ENCODE measurements around the gene RNF217. TPM values are rescaled to one million over a fixed set of nuclear protein-coding genes. Genes with fewer than 3 reads are reported as not detected.
"Not testable (repeated sequence)": the region's sequence is repeated elsewhere in the genome, so short reads cannot be mapped to it uniquely, and the experiment has no call there.

The RNF217 gene
- total and polyA plus RNA-seq, 2 of the 13 experiments (the other 11 are each of a cell fraction or from before 2014, with no cell fraction given): 2.2 to 2.4 TPM

- in situ Hi-C loops (cut with HindIII; ENCODE audit: extremely low pct_ligation_motif_present, low pct_unique_long_range_greater_than_20kb) (no loop called here), intact Hi-C loops (cut with micrococcal nuclease; ENCODE audit: unreplicated experiment) (no loop called here)
- BruUV-seq (replicated peaks): no TSS peak
Measured at GRCh38 chr6:125124049-125124669, 161.9 kb downstream of the RNF217 start.

GRCh38 chr6:125125856-125126255, 163.6 kb downstream of the RNF217 start:
- WGBS (ENCODE audit: low lambda C conversion rate): 92% methylated on average over 12 of the region's 23 CpGs
- H2AFZ ChIP-seq (ENCODE audit: low read length); BruUV-seq (replicated peaks); CTCF ChIA-PET (ENCODE audit: low intra/inter-chr PET ratio, low total read pairs); H4K20me1 ChIP-seq (ENCODE audit: insufficient read depth, low read length); FAIRE-seq; H3K9me3 ChIP-seq (ENCODE audit: low read length); H3K27ac ChIP-seq (ENCODE audit: extremely low read length, insufficient read depth, low read length); DNase-seq (ENCODE audit: low spot score); H3K4me2 ChIP-seq (ENCODE audit: low read depth, low read length); POLR2A ChIA-PET; in situ Hi-C loops (cut with HindIII; ENCODE audit: extremely low pct_ligation_motif_present, low pct_unique_long_range_greater_than_20kb); H3K4me3 ChIP-seq (replicated peaks in 1 of 3; ENCODE audit: insufficient read depth in 1 of 3, low read depth in 2 of 3, low read length in 3 of 3); H3K27me3 ChIP-seq (ENCODE audit: control insufficient read depth in 1 of 2, insufficient read depth in 2 of 2, low read length in 2 of 2); intact Hi-C loops (cut with micrococcal nuclease; ENCODE audit: unreplicated experiment); ATAC-seq; H3K9ac ChIP-seq (ENCODE audit: insufficient read depth, low read depth, low read length); H3K79me2 ChIP-seq (ENCODE audit: insufficient read depth, low read length); H3K36me3 ChIP-seq (replicated peaks in 1 of 2; ENCODE audit: control insufficient read depth in 1 of 2, insufficient read depth in 2 of 2, low read length in 2 of 2): not testable (repeated sequence)
- peaks cover 10% of the 10 kb centered on the region; the same call in 1 of the 2 replicates for H3K4me1 ChIP-seq (ENCODE audit: insufficient read depth, low read length)

More at GRCh38 chr6:125124049-125124669, 161.9 kb downstream of the RNF217 start:
- TF ChIP-seq FOSL2 (CRISPR knock-in tag; IDR thresholded peaks at IDR 0.05): 0 out of 2 replicates have a peak, but pooled peaks have one; percentile 15
- no peak for TF ChIP-seq KDM5B (CRISPR knock-in tag; IDR thresholded peaks at IDR 0.05; ENCODE audit: borderline replicate concordance)
- TF ChIP-seq NFE2L2 (IDR thresholded peaks at IDR 0.05; ENCODE audit: low read length): peak; percentile 59
- Histone ChIP-seq H3K79me2 (ENCODE audit: insufficient read depth, low read length) (no peaks in the 10 kb centered on the region), H3K9ac (ENCODE audit: insufficient read depth, low read depth, low read length) (no peak overlapping the region), H3K9me3 (ENCODE audit: low read length) (no peaks in the 10 kb centered on the region), H3K4me2 (ENCODE audit: low read depth, low read length) (peak overlapping the region; percentile 29; the same call in 1 of the 2 replicates), H3K36me3 (replicated peaks in 1 of 2; ENCODE audit: control insufficient read depth in 1 of 2, insufficient read depth in 2 of 2, low read length in 2 of 2) (no peaks in the 10 kb centered on the region), H4K20me1 (ENCODE audit: insufficient read depth, low read length) (no peaks in the 10 kb centered on the region), H3K4me1 (ENCODE audit: insufficient read depth, low read length) (peaks cover 10% of the 10 kb centered on the region; the same call in 1 of the 2 replicates), H3K27me3 (ENCODE audit: control insufficient read depth in 1 of 2, insufficient read depth in 2 of 2, low read length in 2 of 2) (peaks cover 0 to 3% of the 10 kb centered on the region in 2 experiments; a peak in 2 of 5 replicates), H3K4me3 (replicated peaks in 1 of 3; ENCODE audit: insufficient read depth in 1 of 3, low read depth in 2 of 3, low read length in 3 of 3) (no peak overlapping the region), H2AFZ (ENCODE audit: low read length) (no peak overlapping the region), H3K27ac (ENCODE audit: extremely low read length, insufficient read depth, low read length) (no peak overlapping the region)
- CTCF ChIA-PET (ENCODE audit: low intra/inter-chr PET ratio, low total read pairs): no interaction called here
- no peak for FAIRE-seq
- ATAC-seq: peak; percentile 69
- peak; percentile 17 for DNase-seq (ENCODE audit: low spot score)
- POLR2A ChIA-PET: no interaction called here
- WGBS (ENCODE audit: low lambda C conversion rate): 44% methylated on average over 4 of the region's 6 CpGs

All from HepG2 (cell line).